HepG2 (cell line): Measurements from ENCODE around the gene COL9A3. TPM values are rescaled to one million over a fixed set of nuclear protein-coding genes. Genes with fewer than 3 reads are reported as not detected.
A peak's percentile ranks its signal among the peaks of the same experiment; 100 is the strongest.

ENCODE experiments used
- HNRNPK ChIP-seq: fragments of 200-400 bp; formaldehyde crosslinking; IDR thresholded peaks from 2 replicates; pipeline ENCODE4 v1.6.1; 2018; ENCODE audit warnings: low read length, low read depth, moderate library complexity, mild to moderate bottlenecking; ENCODE audit not compliant: poor library complexity, severe bottlenecking
- HOXA5 ChIP-seq: sonication (generic); formaldehyde crosslinking; IDR thresholded peaks from 2 replicates; pipeline ENCODE4 v1.4.0; 2020; ENCODE audit warnings: missing genetic modification reagents
- NFE2L2 ChIP-seq: fragments of 150-350 bp; IDR thresholded peaks from 2 replicates; pipeline ENCODE4 v1.6.1; 2014; ENCODE audit warnings: low read length
- NRL ChIP-seq: sonication (generic); formaldehyde crosslinking; IDR thresholded peaks from 2 replicates; pipeline ENCODE4 v1.5.0; 2020; ENCODE audit warnings: missing genetic modification reagents, mild to moderate bottlenecking, moderate library complexity, borderline replicate concordance
- ONECUT2 ChIP-seq: sonication (generic); formaldehyde crosslinking; IDR thresholded peaks from 2 replicates; pipeline ENCODE4 v1.4.0; 2020; ENCODE audit warnings: missing genetic modification reagents
- PHF21A ChIP-seq: sonication (generic); formaldehyde crosslinking; IDR thresholded peaks from 2 replicates; pipeline ENCODE4 v1.5.0; 2020; ENCODE audit warnings: mild to moderate bottlenecking, missing genetic modification reagents
- ZNF207 ChIP-seq: fragments of 450-650 bp; IDR thresholded peaks from 2 replicates; pipeline ENCODE4 v1.6.1; 2016; ENCODE audit warnings: antibody characterized with exemption, borderline replicate concordance
- ZSCAN25 ChIP-seq: sonication (generic); formaldehyde crosslinking; IDR thresholded peaks from 2 replicates; pipeline ENCODE4 v1.8.0; 2022; ENCODE audit warnings: mild to moderate bottlenecking, missing genetic modification reagents
- polyA plus RNA-seq, 8 experiments: library from polyadenylated mRNA; depleted of rRNA in 3 of 8; stranded (reverse) in 7 of 8; unstranded in 1 of 8; fragments of >200 nt; fragmentation: Illumina TruSeq in 4 of 8; extraction: Trizol in 4 of 8; gene quantifications; 2 replicates each; pipeline versions ENCODE4 v1.2.1 to v1.2.3, GENCODE V29; 2011 to 2016; ENCODE audit warnings: low read depth in 4 of 8, missing spikeins in 1 of 8, mixed read lengths in 1 of 8; ENCODE audit not compliant: insufficient read depth in 1 of 8
- total RNA-seq, 5 experiments: library from RNA; depleted of rRNA; stranded (reverse); fragments of >200 nt; fragmentation: Illumina TruSeq; extraction: Trizol; gene quantifications; 2 replicates each; pipeline ENCODE4 v1.2.3, GENCODE V29; 2016; ENCODE audit warnings: low read depth in 1 of 5
- TF ChIP-seq, protein P1 (sequence below): sonication (generic); formaldehyde crosslinking; IDR thresholded peaks from 2 replicates; pipeline ENCODE4 v1.9.0; 2021; ENCODE audit warnings: missing genetic modification reagents, mild to moderate bottlenecking, borderline replicate concordance
- TF ChIP-seq, protein P2 (sequence below): sonication (generic); formaldehyde crosslinking; IDR thresholded peaks from 2 replicates; pipeline ENCODE4 v1.4.0; 2020; ENCODE audit warnings: mild to moderate bottlenecking, low read depth, missing genetic modification reagents
- TF ChIP-seq, protein P3 (sequence below): IDR thresholded peaks from 2 replicates; pipeline ENCODE4 v1.6.1; 2012; ENCODE audit warnings: inconsistent platforms
- TF ChIP-seq, protein P4 (sequence below): sonication (generic); formaldehyde crosslinking; IDR thresholded peaks from 2 replicates; pipeline ENCODE4 v1.4.0; 2020; ENCODE audit warnings: missing genetic modification reagents, borderline replicate concordance
- TF ChIP-seq, protein P5 (sequence below): sonication (generic); formaldehyde crosslinking; IDR thresholded peaks from one replicate; pipeline ENCODE4 v1.5.1; 2020; ENCODE audit warnings: mild to moderate bottlenecking, missing genetic modification reagents; ENCODE audit errors: not compliant biosample characterization

COL9A3 gene
- total and polyA plus RNA-seq, 2 of the 13 experiments (the other 11 are each of a cell fraction or from before 2014, with no cell fraction given): 155 to 204 TPM

DNA sequence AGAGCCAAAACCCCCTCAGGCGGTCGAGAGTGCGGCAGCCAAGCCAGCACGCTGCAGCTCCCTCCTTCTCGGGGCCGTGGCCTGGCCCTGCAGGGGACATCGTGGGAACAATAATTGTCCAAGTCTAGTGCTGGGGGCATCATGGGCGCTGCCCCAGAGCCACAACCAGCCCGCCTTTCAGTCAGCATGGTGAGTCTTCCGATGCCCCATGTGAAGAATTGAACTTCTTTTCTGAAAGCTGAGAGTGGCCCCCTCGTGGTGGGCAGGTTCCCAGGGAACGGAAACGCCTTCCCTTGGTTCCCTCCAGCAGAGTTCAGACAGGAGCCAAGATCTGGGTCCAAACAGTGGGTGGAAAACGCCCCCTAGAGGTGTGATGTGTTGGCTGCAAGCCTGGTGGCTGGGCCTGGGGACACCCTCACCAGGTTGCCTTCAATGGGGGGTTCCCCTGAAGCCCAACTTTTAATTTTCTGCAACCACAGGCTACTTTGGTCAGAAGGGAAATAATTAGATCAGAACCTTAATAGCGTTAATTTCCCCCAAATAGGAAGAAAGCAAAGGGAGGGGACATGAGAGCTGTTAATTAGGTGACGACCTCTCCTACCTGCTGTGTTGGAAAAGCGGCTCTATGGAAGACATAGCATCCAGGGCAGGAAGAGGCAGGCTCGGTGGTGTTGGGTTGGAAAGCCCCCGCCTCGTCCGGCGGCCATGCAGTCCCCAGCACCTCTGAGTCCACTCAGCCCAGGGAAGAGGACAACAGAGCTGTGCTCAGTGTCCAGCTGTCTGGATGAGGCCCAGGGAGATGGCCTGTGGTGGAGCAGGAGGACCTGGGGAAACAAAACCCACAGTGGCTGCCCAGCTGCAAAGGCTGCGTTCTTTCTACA is 25.3 kb upstream of the COL9A3 start (continued):
- TF ChIP-seq, protein P1, sequence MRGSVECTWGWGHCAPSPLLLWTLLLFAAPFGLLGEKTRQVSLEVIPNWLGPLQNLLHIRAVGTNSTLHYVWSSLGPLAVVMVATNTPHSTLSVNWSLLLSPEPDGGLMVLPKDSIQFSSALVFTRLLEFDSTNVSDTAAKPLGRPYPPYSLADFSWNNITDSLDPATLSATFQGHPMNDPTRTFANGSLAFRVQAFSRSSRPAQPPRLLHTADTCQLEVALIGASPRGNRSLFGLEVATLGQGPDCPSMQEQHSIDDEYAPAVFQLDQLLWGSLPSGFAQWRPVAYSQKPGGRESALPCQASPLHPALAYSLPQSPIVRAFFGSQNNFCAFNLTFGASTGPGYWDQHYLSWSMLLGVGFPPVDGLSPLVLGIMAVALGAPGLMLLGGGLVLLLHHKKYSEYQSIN (CRISPR knock-in tag): no peak
- TF ChIP-seq ZSCAN25 (CRISPR knock-in tag) (peak; percentile 87), PHF21A (CRISPR knock-in tag) (no peak; the same call in 1 of the 2 replicates), NFE2L2 (no peak), ONECUT2 (CRISPR knock-in tag) (no peak), ZNF207 (no peak), HNRNPK (no peak), HOXA5 (CRISPR knock-in tag) (peak; percentile 86), NRL (peak; percentile 68)
- TF ChIP-seq, protein P2, sequence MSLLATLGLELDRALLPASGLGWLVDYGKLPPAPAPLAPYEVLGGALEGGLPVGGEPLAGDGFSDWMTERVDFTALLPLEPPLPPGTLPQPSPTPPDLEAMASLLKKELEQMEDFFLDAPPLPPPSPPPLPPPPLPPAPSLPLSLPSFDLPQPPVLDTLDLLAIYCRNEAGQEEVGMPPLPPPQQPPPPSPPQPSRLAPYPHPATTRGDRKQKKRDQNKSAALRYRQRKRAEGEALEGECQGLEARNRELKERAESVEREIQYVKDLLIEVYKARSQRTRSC (CRISPR knock-in tag): no peak
- TF ChIP-seq, protein P3, sequence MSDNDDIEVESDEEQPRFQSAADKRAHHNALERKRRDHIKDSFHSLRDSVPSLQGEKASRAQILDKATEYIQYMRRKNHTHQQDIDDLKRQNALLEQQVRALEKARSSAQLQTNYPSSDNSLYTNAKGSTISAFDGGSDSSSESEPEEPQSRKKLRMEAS: peak; percentile 67
- TF ChIP-seq, protein P4, sequence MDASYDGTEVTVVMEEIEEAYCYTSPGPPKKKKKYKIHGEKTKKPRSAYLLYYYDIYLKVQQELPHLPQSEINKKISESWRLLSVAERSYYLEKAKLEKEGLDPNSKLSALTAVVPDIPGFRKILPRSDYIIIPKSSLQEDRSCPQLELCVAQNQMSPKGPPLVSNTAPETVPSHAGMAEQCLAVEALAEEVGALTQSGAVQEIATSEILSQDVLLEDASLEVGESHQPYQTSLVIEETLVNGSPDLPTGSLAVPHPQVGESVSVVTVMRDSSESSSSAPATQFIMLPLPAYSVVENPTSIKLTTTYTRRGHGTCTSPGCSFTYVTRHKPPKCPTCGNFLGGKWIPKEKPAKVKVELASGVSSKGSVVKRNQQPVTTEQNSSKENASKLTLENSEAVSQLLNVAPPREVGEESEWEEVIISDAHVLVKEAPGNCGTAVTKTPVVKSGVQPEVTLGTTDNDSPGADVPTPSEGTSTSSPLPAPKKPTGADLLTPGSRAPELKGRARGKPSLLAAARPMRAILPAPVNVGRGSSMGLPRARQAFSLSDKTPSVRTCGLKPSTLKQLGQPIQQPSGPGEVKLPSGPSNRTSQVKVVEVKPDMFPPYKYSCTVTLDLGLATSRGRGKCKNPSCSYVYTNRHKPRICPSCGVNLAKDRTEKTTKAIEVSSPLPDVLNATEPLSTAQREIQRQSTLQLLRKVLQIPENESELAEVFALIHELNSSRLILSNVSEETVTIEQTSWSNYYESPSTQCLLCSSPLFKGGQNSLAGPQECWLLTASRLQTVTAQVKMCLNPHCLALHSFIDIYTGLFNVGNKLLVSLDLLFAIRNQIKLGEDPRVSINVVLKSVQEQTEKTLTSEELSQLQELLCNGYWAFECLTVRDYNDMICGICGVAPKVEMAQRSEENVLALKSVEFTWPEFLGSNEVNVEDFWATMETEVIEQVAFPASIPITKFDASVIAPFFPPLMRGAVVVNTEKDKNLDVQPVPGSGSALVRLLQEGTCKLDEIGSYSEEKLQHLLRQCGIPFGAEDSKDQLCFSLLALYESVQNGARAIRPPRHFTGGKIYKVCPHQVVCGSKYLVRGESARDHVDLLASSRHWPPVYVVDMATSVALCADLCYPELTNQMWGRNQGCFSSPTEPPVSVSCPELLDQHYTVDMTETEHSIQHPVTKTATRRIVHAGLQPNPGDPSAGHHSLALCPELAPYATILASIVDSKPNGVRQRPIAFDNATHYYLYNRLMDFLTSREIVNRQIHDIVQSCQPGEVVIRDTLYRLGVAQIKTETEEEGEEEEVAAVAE (CRISPR knock-in tag): peak; percentile 72; the same call in 1 of the 2 replicates
- TF ChIP-seq, protein P5, sequence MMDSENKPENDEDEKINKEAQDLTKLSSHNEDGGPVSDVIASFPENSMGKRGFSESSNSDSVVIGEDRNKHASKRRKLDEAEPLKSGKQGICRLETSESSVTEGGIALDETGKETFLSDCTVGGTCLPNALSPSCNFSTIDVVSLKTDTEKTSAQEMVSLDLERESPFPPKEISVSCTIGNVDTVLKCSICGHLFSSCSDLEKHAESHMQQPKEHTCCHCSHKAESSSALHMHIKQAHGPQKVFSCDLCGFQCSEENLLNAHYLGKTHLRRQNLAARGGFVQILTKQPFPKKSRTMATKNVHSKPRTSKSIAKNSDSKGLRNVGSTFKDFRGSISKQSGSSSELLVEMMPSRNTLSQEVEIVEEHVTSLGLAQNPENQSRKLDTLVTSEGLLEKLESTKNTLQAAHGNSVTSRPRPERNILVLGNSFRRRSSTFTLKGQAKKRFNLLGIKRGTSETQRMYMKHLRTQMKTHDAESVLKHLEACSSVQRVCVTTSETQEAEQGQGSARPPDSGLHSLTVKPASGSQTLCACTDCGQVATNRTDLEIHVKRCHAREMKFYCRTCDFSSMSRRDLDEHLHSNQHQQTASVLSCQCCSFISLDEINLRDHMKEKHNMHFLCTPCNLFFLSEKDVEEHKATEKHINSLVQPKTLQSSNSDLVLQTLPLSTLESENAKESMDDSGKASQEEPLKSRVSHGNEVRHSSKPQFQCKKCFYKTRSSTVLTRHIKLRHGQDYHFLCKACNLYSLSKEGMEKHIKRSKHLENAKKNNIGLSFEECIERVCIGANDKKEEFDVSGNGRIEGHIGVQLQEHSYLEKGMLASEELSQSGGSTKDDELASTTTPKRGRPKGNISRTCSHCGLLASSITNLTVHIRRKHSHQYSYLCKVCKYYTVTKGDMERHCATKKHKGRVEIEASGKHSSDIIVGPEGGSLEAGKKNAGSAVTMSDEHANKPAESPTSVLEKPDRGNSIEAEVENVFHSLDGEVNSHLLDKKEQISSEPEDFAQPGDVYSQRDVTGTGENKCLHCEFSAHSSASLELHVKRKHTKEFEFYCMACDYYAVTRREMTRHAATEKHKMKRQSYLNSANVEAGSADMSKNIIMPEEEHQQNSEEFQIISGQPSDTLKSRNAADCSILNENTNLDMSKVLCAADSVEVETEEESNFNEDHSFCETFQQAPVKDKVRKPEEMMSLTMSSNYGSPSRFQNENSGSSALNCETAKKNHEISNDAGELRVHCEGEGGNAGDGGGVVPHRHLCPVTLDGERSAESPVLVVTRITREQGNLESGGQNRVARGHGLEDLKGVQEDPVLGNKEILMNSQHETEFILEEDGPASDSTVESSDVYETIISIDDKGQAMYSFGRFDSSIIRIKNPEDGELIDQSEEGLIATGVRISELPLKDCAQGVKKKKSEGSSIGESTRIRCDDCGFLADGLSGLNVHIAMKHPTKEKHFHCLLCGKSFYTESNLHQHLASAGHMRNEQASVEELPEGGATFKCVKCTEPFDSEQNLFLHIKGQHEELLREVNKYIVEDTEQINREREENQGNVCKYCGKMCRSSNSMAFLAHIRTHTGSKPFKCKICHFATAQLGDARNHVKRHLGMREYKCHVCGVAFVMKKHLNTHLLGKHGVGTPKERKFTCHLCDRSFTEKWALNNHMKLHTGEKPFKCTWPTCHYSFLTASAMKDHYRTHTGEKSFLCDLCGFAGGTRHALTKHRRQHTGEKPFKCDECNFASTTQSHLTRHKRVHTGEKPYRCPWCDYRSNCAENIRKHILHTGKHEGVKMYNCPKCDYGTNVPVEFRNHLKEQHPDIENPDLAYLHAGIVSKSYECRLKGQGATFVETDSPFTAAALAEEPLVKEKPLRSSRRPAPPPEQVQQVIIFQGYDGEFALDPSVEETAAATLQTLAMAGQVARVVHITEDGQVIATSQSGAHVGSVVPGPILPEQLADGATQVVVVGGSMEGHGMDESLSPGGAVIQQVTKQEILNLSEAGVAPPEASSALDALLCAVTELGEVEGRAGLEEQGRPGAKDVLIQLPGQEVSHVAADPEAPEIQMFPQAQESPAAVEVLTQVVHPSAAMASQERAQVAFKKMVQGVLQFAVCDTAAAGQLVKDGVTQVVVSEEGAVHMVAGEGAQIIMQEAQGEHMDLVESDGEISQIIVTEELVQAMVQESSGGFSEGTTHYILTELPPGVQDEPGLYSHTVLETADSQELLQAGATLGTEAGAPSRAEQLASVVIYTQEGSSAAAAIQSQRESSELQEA (CRISPR knock-in tag): no peak
